Sigmoid colon (tissue), 7 donors: ENCODE data around the gene ARL6IP4. TPM values are rescaled to one million over a fixed set of nuclear protein-coding genes. Genes with fewer than 3 reads are reported as not detected.

Experiments used
- DNase-seq: peaks from one replicate; pipeline ENCODE4 v3.0.0-alpha.2; 2019
- H3K27ac ChIP-seq, 4 donors: fragments of 200-600 bp; sonication (generic); one replicate each; pipeline ENCODE4 v1.5.1; 2016 to 2019; ENCODE audit warnings: mild to moderate bottlenecking in 1 of 4
- H3K27me3 ChIP-seq, 3 donors: fragments of 200-600 bp; sonication (generic); one replicate each; pipeline ENCODE4 v1.5.1; 2019; ENCODE audit warnings: mild to moderate bottlenecking in 1 of 3
- H3K36me3 ChIP-seq, 4 donors: fragments of 200-600 bp; sonication (generic); one replicate each; pipeline ENCODE4 v1.5.1; 2016 to 2019
- H3K4me1 ChIP-seq, 4 donors: fragments of 200-600 bp; sonication (generic); one replicate each; pipeline ENCODE4 v1.5.1; 2017 to 2019
- H3K4me3 ChIP-seq, 4 donors: fragments of 200-600 bp; sonication (generic); one replicate each; pipeline ENCODE4 v1.5.1; 2017 to 2019; ENCODE audit warnings: mild to moderate bottlenecking in 2 of 4, moderate library complexity in 1 of 4
- H3K9me3 ChIP-seq, 4 donors: fragments of 200-600 bp in 3 of 4; sonication (generic) in 3 of 4; one replicate each; pipeline versions ENCODE4 v1.5.1 to v1.6.1; 2013 to 2019
- EP300 ChIP-seq, 4 donors: sonication (generic); formaldehyde crosslinking; IDR thresholded peaks; one replicate each; pipeline ENCODE4 v1.6.1; 2017; ENCODE audit warnings: antibody characterized with exemption in 4 of 4
- POLR2A ChIP-seq, 2 donors: fragments of 450-650 bp; IDR thresholded peaks; one replicate each; pipeline ENCODE4 v1.6.1; 2016; ENCODE audit warnings: antibody characterized with exemption in 2 of 2, mild to moderate bottlenecking in 2 of 2, moderate library complexity in 2 of 2
- POLR2AphosphoS5 ChIP-seq, 4 donors: sonication (generic); formaldehyde crosslinking; IDR thresholded peaks; one replicate each; pipeline ENCODE4 v1.6.1; 2017; ENCODE audit warnings: antibody characterized with exemption in 4 of 4
- WGBS, 2 donors: extraction: QIAGEN DNeasy Blood & Tissue Kit; methylation state at CpG; one replicate each; pipeline ENCODE4 v1.1.7; 2013; 5-methylcytosine and 5-hydroxymethylcytosine counted together
- intact Hi-C: fragments of 100-400 bp; cut with DNase I; formaldehyde crosslinking; loops from one replicate; pipeline ENCODE4 v1.15.1; 2023
- polyA plus RNA-seq, 3 donors: library from polyadenylated mRNA; stranded (reverse); fragments of 200-250 nt; gene quantifications; one replicate each; pipeline ENCODE4 v1.2.3, GENCODE V29; 2013
- total RNA-seq, 4 donors: library from RNA; depleted of rRNA; stranded (reverse); fragments of >200 nt; gene quantifications; one replicate each; pipeline ENCODE4 v1.1.0, GENCODE V29; 2016
- TF ChIP-seq, protein P1 (sequence below), 4 experiments: fragments of 450-650 bp in 3 of 4; fragments of 200-600 bp in 1 of 4; IDR thresholded peaks; one replicate each; pipeline ENCODE4 v1.5.1; 2016 to 2019; ENCODE audit warnings: antibody characterized with exemption in 4 of 4, mild to moderate bottlenecking in 3 of 4, moderate library complexity in 2 of 4
- donor health status: healthy with polysubstance abuse.
- donor health status: Bipolar disorder and iron deficiency.
- donor health status: healthy.

ARL6IP4 gene
- total and polyA plus RNA-seq, 7 donors, result 211 to 358 (median 312) TPM

- H3K4me1 ChIP-seq, result peaks cover 0 to 53% (median 47%) of the 10 kb centered on the region in 4 donors
- peak overlapping the region; percentile 97 to 99 (median 98) for H3K27ac ChIP-seq
- DNase-seq, result no peak
Measured at GRCh38 chr12:122975790-122976647, 4.5 kb upstream of the ARL6IP4 start.

GRCh38 chr12:122976648-122976975, 3.9 kb upstream of the ARL6IP4 start:
- TF ChIP-seq EP300 (IDR thresholded peaks at IDR 0.05), result no peak
- TF ChIP-seq, protein P1, sequence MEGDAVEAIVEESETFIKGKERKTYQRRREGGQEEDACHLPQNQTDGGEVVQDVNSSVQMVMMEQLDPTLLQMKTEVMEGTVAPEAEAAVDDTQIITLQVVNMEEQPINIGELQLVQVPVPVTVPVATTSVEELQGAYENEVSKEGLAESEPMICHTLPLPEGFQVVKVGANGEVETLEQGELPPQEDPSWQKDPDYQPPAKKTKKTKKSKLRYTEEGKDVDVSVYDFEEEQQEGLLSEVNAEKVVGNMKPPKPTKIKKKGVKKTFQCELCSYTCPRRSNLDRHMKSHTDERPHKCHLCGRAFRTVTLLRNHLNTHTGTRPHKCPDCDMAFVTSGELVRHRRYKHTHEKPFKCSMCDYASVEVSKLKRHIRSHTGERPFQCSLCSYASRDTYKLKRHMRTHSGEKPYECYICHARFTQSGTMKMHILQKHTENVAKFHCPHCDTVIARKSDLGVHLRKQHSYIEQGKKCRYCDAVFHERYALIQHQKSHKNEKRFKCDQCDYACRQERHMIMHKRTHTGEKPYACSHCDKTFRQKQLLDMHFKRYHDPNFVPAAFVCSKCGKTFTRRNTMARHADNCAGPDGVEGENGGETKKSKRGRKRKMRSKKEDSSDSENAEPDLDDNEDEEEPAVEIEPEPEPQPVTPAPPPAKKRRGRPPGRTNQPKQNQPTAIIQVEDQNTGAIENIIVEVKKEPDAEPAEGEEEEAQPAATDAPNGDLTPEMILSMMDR (IDR thresholded peaks at IDR 0.05), result no peak
- peaks cover 0 to 59% (median 52%) of the 10 kb centered on the region in 4 donors for H3K4me1 ChIP-seq
- intact Hi-C loops, result no loop called here
- H3K27me3 ChIP-seq, result no peaks in the 10 kb centered on the region
- peak overlapping the region in 1 of 4 donors; percentile 86 for H3K4me3 ChIP-seq
- H3K27ac ChIP-seq, result no peak overlapping the region
- WGBS, 2 donors, result 89 to 93% methylated on average over 15 of the region's 15 CpGs
- no peaks in the 10 kb centered on the region for H3K9me3 ChIP-seq
- peaks cover 0 to 7% (median 0%) of the 10 kb centered on the region in 4 donors for H3K36me3 ChIP-seq
- no peak for DNase-seq

More at GRCh38 chr12:122975790-122976647, 4.5 kb upstream of the ARL6IP4 start:
- Histone ChIP-seq H3K9me3 (no peaks in the 10 kb centered on the region), H3K36me3 (peaks cover 0 to 7% (median 0%) of the 10 kb centered on the region in 4 donors), H3K4me3 (peak overlapping the region; percentile 84 to 96 (median 89)), H3K27me3 (no peaks in the 10 kb centered on the region)
- TF ChIP-seq POLR2AphosphoS5 (IDR thresholded peaks at IDR 0.05), result no peak
- TF ChIP-seq, protein P1 (IDR thresholded peaks at IDR 0.05), result peak in 1 of 4 experiments; percentile 3
- TF ChIP-seq EP300 (IDR thresholded peaks at IDR 0.05), result no peak
- TF ChIP-seq POLR2A (IDR thresholded peaks at IDR 0.05), result no peak
- 7 to 17% methylated on average over 8 of the region's 8 CpGs for WGBS, 2 donors
- intact Hi-C loops, result loop anchor here (2.0 kb wide), 1 partner anchor 257 kb away; the partner anchor contains the start of genes MPHOSPH9 and MTRFR

GRCh38 chr12:122977153-122977552, 3.3 kb upstream of the ARL6IP4 start:
- WGBS, 2 donors, result 87 to 95% methylated on average over 6 of the region's 6 CpGs
- peaks cover 0 to 64% (median 57%) of the 10 kb centered on the region in 4 donors for H3K4me1 ChIP-seq
- no peak for DNase-seq
- no peak overlapping the region for H3K27ac ChIP-seq
- no peak overlapping the region for H3K4me3 ChIP-seq
- intact Hi-C loops, result no loop called here
- no peaks in the 10 kb centered on the region for H3K9me3 ChIP-seq
- H3K27me3 ChIP-seq, result no peaks in the 10 kb centered on the region
- TF ChIP-seq, protein P1 (IDR thresholded peaks at IDR 0.05), result no peak
- TF ChIP-seq POLR2A (IDR thresholded peaks at IDR 0.05) (no peak), POLR2AphosphoS5 (IDR thresholded peaks at IDR 0.05) (no peak), EP300 (IDR thresholded peaks at IDR 0.05) (no peak)
- peaks cover 0 to 11% (median 2%) of the 10 kb centered on the region in 4 donors for H3K36me3 ChIP-seq

GRCh38 chr12:122977655-122978392, 2.7 kb upstream of the ARL6IP4 start:
- whole genome bisulfite sequencing, 2 donors, result 88 to 93% methylated on average over 9 of the region's 9 CpGs
- no peak for DNase-seq
- no peaks in the 10 kb centered on the region for H3K9me3 ChIP-seq
- no peak overlapping the region for H3K4me3 ChIP-seq
- no peaks in the 10 kb centered on the region for H3K27me3 ChIP-seq
- no peak overlapping the region for H3K27ac ChIP-seq
- TF ChIP-seq, protein P1 (IDR thresholded peaks at IDR 0.05), result no peak
- TF ChIP-seq EP300 (IDR thresholded peaks at IDR 0.05) (no peak), POLR2A (IDR thresholded peaks at IDR 0.05) (no peak), POLR2AphosphoS5 (IDR thresholded peaks at IDR 0.05) (no peak)
- intact Hi-C loops, result no loop called here
- H3K4me1 ChIP-seq, result peaks cover 0 to 71% (median 64%) of the 10 kb centered on the region in 4 donors
- H3K36me3 ChIP-seq, result peaks cover 0 to 18% (median 4%) of the 10 kb centered on the region in 4 donors
